GM18951 (cell line): ENCODE data around the gene SLC41A3.

ENCODE experiments used
- POLR2A ChIP-seq: IDR thresholded peaks from 4 replicates; pipeline ENCODE4 v1.6.1; 2011; ENCODE audit warnings: mild to moderate bottlenecking; ENCODE audit not compliant: insufficient read length, insufficient read depth; ENCODE audit errors: extremely low read depth
- in situ Hi-C: fragments of 300-500 bp; cut with MboI; formaldehyde crosslinking; loops from one replicate; pipeline ENCODE4 v1.12.0; 2022; ENCODE audit warnings: low sequenced_read_pairs, mixed read lengths, inconsistent platforms; ENCODE audit not compliant: unreplicated experiment

SLC41A3 gene

DNA sequence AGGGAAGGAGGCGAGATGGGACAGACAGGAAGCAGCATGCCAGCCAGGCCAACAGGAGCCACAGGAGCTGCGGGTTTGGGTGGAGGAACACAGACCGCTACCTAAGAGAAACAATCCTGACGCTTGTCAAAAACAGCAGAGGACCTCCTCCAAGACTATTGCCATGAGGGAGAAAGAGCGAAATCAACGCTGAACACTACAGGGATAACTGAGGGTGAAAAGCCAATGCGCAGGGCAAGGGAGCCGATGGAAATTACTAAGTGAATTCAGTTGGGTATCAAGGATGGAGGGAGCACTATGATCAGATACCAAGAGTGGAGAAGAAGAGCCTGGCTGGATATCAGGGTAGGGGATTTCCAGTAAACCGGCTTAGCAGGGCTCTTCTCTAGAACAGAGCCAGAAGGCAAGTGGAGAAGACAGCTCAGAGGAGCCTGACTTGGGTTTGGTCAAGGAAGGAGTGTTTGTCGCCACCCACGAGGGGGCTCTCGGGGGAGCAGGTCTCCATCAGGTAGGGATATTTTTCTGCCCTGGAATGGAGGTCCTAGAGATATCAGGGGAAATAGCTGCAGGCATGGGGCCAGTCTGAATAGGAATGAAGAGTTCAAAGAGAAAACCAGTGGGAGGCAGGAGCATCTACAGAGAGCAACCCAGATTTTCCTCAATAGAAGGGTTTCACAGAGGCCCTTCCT, 48.4 kb downstream of the SLC41A3 start:
- no peak for TF ChIP-seq POLR2A
- in situ Hi-C loops, result no loop called here

DNA sequence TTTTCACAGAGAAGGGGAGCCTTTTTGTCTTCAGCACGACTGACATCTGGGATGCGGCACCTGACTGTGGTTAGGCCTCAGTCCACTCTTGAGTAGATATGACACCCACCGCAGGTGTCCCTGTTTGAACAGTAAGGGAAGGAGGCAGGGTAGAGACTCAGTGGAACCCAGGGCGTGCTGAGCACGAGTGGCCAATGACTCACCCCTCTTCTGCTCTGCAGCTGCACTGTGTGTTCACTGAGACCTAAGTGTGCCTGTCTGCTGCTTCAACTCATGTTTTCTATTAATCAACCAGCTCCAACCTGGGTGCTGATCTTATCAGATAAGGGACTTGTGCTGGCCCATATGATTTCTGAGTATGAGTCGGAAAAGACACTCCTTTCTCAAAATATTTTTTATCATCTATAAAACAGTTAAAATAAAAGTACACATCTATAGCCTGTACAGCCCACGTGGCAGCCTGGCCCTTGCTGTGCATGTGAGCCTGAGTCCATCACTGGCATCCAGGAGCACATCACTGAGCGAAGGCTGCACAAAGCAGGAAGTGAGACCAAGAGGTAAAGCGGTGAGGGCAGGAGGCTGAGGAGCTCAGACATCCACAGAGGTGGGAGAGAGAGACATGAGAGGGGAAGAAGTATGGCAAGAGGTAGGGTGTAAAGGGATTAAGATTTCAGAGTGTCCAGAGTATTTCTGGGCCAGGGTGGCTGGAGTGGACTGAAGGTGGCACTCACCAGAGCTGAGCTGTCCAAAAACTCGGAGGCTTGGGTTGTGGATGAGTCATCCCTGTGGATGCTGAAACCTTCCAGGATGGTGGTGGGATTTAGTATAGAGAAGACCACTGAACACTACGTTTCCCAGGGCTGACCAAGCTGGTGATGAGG, 49.2 kb downstream of the SLC41A3 start:
- TF ChIP-seq POLR2A, result no peak
- in situ Hi-C loops, result no loop called here

GRCh38 chr3:126033765-126034164, 50.2 kb downstream of the SLC41A3 start:
- TF ChIP-seq POLR2A, result no peak
- in situ Hi-C loops, result no loop called here

DNA sequence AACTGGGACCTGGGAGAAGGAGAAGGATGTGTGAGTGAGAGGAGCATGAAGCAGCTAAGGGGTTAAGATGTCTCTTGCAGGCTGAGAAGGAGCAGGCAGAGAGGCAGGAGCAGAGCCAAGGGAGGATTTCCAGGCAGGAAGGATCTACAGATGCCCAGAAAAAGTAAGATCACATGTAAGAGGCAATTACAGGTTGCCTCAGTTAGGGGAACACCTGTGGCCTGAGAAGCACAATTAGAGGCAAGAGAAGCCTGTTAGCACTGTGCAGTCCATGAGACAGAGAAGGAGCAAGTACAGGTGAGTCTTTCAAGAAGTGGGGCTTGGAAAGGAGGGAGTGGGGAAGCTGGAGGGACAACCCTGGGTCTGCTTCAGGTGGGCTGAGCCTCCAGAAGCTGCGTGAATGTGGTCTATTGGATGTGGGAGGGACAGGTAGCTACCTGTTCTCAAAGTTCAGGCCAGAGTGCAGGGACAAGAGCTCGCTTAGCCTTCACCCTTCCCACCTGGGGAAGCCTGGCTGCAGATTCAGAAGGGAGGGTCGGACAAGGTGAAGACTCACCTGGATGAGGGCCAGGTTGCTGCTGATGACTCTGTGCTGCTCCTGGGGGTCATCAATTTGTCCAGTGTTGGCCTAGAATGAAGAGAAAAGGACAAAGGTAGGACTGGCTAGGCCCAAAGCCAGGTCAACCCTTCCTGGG, 50.7 kb downstream of the SLC41A3 start:
- no peak for TF ChIP-seq POLR2A
- in situ Hi-C loops, result no loop called here

- in situ Hi-C loops, result no loop called here
- no peak for TF ChIP-seq POLR2A
Observed at GRCh38 chr3:126031981-126032471, 51.9 kb downstream of the SLC41A3 start.

GRCh38 chr3:126030455-126030854, 53.5 kb downstream of the SLC41A3 start:
- in situ Hi-C loops, result no loop called here
- TF ChIP-seq POLR2A, result no peak

GRCh38 chr3:126029241-126029640, 54.7 kb downstream of the SLC41A3 start:
- in situ Hi-C loops, result no loop called here
- no peak for TF ChIP-seq POLR2A

DNA sequence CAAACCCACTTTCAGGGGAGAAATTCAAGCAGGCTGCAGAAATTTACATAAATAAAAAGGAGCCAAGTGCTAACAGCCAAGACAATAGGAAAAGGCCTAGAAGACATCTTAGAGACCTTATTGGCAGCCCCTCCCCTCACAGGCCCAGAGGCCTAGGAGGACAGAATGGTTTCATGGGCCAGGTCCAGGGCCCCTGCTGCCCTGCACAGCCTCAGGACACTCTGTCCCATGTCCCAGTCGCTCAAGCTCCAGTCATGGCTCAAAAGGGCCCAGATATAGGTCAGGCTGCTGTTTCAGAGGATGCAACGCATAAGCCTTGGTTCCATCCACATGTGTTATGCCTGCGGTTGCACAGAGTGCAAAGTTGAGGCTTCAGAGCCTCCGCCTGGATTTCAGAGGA, 55.8 kb downstream of the SLC41A3 start:
- in situ Hi-C loops, result no loop called here

DNA sequence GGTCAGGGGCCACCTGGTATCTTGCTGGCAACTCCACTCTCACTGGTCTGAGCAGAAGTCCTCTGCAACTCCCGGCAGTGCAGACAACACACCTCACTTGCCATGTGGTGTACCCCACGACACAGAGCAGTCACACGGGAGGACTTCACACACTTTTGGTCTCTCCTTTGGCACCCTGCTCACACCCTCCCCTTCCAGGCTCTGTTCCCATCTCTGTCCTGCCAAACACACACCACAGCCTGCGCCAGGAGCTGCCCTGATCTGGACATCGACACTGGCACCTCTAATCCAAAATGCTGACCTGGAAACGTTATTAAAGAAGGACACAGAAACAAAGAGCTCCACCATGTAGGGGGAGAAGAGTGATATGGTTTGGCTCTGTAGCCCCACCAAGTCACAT, 57.2 kb downstream of the SLC41A3 start:
- in situ Hi-C loops, result no loop called here
- TF ChIP-seq POLR2A, result no peak

More for the DNA sequence above, 55.8 kb downstream of the SLC41A3 start:
- TF ChIP-seq POLR2A, result no peak

GRCh38 chr3:126026277-126026751, 57.6 kb downstream of the SLC41A3 start:
- no peak for TF ChIP-seq POLR2A
- in situ Hi-C loops, result no loop called here

DNA sequence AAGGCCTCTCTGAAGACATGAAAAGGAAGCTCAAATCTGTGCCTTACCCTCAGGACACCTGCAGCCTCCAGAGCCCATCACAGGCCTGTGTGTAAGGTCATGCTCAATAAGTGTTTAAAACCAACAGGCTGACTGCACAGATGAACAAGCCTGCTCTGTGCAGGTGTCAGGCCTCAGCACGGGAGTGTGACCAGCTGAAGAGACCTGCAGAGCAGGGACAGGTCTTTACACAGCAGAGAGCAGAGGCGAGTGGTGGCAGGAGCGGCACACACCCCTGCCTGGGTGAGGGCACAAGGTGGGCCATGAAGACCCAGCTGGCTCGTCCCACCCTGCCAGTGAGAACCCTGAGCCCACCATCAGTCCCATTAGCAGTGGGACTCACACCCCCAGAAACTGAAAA, 58.1 kb downstream of the SLC41A3 start:
- no peak for TF ChIP-seq POLR2A
- in situ Hi-C loops, result no loop called here

DNA sequence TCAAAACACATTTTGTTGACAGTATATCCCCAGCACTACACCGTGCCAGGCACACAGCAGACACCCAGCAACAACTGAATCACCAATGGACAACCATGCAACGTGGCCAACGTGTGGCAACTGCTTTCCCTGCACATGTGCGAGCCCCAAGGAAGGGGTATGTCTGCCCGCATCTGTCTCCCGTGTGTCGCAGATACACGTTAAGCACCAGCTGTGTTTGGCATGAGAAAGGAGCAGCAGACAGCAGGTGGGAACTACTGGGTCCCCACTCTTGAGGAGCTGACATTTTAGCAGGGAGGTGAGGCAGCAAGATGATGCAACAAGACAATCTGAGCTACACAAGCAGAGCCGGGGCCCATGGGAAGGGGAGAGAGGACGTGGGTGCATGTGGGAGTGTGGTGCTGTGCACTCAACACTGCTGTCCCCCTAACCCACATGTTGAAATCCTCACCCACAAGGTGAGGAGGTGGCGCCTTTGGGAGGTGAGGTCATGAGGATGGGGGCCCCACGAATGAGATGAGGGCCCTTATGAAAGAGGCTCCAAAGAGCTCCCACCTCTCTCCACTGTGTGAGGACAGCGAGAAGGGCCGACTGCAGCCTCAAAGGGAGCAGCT, 58.7 kb downstream of the SLC41A3 start:
- in situ Hi-C loops, result no loop called here
- TF ChIP-seq POLR2A, result no peak

- in situ Hi-C loops, result no loop called here
- TF ChIP-seq POLR2A, result no peak
Observed at GRCh38 chr3:126024049-126024854, 59.7 kb downstream of the SLC41A3 start.
